SW 1271 (cell line): ENCODE data around the gene MAP2K6.

Source experiments
- DNase-seq, 2 experiments: peaks; one replicate each; lab custom pipeline; 2025; lab: John Stamatoyannopoulos, UW

Gene MAP2K6

DNA sequence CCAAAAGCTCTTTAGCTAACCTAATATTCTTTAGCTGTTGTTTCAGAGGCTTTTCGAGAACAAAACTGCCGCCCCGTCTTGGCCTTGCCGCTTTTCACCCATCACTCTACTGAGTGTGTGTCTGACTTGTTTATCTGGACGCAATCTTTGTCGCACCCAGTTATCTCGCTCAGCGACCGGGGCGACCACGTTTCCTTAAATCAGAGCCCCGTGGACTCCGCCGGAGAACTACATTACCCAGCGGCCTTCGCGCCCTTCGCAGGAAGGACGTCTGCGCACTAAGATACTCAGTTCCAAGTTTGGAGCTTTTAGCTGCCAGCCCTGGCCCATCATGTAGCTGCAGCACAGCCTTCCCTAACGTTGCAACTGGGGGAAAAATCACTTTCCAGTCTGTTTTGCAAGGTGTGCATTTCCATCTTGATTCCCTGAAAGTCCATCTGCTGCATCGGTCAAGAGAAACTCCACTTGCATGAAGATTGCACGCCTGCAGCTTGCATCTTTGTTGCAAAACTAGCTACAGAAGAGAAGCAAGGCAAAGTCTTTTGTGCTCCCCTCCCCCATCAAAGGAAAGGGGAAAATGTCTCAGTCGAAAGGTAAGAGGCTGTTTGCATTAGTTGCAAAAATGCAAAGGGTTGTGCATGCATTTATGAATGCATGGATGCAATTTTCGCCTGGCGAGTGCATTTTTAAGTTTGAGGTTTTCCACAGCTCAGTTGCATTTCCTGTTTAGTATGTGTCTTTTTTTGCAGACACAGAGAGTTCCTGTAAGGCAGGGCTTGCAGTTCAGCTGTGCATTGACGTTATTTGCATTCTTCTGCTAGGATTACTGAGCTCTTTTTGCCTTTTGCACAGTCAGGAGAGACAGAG lies at the start of gene MAP2K6:
TSS of gene MAP2K6 (plus strand) at position 290 of the 867 bp plus-strand sequence. CDS start at position 578, 288 bp downstream.
- peak in 1 of 2 experiments; percentile 13 for DNase-seq

DNA sequence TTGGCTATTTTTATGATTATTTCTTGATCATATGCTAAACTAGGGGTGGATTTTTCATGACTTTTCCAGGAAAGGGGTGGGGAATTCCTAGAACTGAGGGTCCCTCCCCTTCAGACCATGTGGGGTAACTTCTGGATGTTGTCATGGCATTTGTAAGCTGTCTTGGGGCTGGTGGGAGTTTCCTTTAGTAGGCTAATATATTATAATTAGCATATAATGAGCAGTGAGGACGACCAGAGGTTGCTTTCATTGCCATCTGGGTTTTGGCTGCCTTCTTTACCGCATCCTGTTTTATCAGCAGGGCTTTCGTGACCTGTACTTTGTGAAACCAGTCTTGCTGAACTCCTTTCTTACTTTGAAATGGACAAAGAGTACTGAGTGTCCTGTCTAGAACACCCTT lies 47.2 kb upstream of the MAP2K6 start:
- DNase-seq: no peak

DNA sequence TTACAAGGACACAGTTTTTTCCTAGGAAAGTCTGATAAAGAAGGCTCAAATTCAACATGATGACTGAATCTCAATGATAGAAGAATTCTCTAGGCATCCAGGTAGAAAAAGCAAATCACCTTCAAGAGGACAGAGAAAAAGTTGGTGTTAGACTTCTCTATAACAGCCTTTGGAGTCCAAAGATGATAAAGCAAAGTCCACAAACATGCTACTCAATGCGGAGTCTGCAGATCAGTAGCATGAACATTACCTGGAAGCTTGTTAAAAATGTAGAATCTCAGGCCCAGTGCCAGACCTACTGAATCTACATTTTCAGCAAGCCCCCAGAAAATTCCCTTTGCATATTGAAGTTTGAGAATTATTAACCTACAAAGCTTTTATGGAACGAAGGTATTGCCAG lies 41.4 kb upstream of the MAP2K6 start:
- DNase-seq: no peak

DNA sequence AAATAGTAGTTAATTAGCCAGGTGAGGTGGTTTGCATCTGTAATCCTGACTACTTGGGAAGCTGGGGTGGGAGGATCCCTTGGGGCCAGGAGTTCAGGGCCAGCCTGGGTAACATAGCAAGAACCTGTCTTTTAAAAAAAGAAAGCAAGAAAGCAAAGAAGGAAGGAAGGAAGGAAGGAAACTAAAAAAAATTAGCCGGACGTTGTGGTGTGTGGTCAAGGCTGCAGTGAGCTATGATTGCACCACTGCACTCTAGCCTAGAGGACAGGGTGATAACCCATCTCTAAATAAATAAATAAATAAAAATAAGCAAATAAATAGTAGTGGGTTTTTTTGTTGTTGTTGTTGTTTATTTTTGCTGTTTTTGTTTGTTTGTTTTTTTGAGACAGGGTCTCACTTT lies 39.3 kb upstream of the MAP2K6 start:
- DNase-seq: no peak

DNA sequence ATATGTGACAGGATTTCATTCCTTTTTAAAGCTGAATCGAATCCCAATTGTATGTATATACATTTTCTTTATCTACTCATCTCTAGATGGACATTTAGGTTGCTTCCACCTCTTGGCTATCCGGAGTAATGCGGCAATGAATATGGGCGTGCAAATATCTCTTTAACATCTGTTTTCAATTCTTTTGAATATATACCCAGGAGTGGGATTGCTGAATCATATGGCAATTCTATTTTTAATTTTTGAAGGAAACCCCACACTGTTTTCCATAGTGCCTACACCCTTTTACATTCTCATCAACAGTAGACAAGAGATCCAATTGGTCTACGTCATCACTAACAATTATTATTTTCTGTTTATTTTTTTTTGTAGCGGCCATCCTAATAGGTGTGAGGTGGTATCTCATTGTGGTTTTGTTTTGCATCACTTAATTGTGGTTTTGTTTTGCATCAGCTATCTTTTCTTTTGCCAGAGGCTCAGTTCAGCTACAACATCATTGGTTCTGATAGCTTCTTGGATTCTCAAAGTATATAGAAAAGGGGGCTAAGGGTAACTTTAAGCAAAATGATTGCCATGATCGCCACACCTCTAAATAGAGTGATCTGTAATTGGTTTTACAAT lies 25.6 kb upstream of the MAP2K6 start:
- no peak for DNase-seq

DNA sequence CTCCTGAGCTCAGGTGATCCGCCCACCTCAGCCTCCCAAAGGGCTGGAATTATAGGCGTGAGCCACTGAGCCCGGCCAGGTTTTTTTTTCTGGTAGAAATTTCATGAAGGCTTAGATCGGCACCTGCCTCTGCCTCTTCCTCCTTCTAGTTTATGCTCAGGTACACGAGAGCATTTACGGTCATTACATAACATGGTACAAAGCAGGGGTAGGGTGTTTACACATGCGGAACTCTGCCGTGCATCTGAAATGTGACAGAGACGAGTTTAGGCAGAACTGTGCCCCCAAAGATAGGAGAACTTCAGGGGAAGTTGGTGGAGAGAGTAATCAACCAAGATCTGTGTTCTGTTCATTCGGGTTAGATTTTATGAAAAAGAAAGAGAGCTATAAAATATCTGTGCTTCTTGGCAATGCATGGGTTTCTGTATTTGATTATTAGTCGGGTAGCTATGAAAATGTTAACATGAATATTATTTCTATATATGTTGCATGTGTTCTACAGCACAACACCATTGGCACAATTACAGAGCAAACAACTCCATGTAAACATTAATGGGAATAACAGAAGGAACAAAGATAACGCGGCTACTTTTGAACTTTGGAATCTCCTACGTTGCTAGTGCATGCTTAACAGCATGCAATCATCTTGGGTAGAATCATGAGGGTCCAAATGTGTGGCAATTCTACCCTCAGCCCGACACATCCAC lies 23.5 kb upstream of the MAP2K6 start:
- no peak for DNase-seq

DNA sequence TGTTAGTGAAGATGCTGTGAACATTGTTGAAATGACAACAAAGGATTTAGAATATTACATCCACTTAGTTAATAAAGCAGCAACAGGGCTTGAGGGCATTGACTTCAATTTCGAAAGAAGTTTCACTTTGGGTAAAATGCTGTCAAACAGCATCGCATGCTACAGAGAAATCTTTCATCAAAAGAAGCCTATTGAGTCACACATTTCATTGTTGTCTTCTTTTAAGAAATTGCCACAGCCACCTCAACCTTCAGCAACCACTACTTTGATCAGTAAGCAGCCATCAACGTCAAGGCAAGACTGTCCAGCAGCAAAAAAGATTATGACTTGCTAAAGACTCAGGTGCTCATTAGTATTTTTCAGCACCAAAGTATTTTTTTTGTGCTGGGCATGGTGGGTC lies 13.2 kb upstream of the MAP2K6 start:
- no peak for DNase-seq

DNA sequence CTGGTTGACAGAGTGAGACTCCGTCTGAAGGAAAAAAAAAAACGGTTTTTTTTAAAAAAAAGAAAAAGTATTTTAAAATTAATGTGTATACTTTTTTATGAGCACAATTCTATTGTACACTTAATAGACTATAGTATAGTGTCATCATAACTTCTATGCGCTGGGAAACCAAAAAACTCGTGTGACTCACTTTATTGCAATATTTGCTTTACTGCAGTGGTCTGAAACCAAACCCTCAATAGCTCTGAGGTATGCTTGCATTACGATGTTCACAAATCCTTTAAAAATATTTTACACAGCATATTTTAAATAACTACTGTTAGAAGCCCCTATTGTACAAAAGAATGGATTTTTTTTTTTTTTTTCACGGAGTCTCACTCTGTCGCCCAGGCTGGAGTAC lies 12.4 kb upstream of the MAP2K6 start:
- DNase-seq: no peak

DNA sequence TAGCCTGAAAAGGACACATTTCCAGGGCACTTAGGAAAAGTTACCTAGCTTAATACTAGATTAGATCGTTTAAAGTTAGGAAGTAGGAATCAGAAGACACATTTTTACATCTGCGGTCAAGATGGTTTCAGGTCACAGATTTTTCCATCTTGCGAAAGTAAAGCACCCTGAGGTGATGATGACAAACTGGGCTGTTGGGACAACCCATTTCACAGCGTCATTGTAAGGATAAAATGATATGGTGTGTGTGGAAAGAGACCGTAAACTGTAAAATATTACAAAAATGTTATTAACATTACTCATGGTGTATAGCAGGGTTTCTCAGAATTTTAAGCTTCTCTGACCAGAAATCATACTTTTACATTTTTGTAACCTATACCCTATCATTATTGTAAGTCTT lies 10.1 kb upstream of the MAP2K6 start:
- DNase-seq: no peak

DNA sequence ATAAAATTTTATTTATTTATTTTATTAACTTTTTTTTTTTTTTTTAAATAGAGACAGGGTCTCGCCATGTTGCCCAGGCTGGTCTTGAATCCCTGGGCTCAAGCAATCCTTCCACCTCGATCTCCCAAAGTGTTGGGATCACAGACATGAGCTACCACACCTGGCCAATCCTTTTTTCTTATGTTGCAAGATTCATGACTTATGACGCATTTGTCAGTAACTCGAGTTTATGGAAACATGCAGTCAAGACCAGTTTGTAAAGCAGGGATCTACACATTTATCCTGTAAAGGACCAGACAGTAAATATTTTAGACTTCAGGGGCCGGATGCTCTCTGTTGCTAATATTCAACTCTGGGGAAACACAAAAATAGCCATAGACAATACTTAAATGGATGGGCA lies 9.4 kb upstream of the MAP2K6 start:
- no peak for DNase-seq

DNA sequence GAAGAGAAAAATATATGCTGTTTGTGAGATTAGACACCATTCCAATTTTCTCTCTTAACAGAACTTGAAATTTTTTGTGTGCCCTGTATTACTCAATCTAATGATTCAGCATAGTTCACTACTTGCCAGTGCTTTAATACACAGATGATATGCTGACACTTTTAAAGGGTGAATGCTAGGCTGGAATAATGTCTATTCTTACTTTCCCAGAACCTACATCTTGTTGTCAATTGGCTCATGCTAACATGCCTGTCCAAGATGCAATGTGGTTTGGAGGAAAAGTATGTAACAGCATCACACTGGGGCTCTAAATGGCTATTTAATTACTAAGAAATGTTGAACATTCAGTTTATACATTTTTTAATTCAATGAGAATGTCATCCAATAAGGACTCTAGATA lies 7.6 kb upstream of the MAP2K6 start:
- no peak for DNase-seq

DNA sequence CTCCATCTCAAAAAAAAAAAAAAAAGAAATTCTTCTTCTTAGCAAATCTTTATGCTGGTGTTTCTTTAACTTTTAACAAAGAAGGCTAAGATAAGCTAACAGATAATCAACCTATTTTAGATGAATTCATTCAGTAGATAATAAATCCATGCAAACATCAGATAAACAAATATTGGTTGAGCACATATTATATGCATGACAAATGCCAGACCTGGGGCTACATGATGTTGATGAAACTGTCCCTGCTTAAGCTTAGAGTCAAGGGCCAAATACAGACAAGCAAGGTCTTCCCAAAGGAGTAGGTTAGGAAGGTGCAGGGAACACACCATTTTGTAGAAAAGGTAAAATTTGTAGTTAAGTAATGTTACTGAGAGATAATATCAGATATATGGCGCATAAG lies 6.7 kb upstream of the MAP2K6 start:
- no peak for DNase-seq

DNA sequence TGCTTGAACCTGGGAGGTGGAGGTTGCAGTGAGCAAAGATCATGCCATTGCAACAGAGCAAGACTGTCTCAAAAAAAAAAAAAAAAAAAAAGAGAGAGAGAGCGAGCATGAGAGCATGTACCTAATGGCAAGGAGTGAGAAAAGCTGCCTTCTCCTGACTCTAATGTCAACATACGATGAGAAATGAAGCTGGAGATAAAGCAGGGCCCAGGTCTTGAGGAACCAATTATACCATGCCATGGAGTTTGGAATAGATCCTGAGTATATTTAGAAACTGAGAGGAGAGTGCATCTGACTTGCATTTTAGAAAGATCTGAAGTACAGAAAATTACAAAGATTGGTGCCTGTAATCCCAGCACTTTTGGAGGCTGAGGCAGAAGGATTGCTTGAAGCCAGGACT lies 3.8 kb upstream of the MAP2K6 start:
- DNase-seq: no peak

DNA sequence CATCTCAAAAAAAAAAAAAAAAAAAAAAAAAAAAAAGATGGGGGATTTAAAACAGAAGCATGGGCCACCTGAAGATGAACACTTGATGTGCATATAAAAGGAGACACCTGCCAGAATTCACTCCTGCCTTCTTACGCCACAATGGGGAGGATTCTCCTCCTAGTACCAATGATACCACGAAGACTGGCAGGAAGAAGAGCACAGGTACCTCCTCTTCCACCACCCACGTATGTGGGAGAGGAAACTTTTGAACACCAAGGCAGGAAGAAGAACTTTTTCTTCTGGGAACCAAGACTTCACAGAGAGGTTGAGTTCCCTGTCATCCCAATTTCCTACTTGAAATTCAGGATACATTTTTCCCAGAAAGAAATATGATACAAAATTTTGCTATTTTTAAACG lies 2.7 kb upstream of the MAP2K6 start:
- DNase-seq: no peak

DNA sequence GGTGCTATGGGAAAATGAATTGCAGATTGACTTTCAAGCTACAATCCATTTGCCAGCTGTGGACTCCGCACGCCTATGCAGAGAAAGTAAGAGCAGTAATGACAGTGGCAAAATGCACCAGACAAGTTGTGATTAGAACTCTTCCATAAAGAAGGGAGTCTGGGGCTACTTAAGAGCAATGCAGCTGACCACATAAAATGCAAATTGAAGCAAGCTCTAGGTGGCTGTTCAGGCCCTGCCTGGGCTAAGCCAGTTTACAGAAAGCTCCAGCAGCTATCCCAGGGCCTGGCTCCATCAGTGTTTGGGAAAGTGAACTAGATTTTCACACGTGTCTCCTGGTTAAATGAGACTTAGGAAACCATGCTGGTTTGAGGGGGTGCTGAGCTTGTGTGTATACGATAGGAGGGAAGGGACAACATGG lies 2.2 kb upstream of the MAP2K6 start:
- DNase-seq: no peak

DNA sequence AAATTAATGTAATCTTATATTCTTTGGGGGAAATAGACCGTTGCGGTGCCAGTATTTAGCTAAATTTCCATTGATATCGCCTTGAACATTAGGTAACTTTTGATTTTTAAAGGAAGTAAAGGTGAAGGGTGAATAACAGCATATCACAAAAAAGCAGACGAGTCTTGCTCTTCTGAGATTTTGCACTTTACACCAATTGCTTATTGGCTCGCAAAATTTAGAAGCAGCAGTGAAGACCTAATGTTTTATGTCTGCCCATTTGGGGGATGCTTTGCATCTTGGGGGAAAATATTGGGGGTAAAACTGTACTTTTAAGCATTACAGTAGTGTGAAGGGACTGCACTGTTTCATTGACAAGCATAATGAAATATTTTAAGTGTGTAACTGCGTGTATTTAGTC lies 934 bp downstream of the MAP2K6 start:
- DNase-seq: no peak

DNA sequence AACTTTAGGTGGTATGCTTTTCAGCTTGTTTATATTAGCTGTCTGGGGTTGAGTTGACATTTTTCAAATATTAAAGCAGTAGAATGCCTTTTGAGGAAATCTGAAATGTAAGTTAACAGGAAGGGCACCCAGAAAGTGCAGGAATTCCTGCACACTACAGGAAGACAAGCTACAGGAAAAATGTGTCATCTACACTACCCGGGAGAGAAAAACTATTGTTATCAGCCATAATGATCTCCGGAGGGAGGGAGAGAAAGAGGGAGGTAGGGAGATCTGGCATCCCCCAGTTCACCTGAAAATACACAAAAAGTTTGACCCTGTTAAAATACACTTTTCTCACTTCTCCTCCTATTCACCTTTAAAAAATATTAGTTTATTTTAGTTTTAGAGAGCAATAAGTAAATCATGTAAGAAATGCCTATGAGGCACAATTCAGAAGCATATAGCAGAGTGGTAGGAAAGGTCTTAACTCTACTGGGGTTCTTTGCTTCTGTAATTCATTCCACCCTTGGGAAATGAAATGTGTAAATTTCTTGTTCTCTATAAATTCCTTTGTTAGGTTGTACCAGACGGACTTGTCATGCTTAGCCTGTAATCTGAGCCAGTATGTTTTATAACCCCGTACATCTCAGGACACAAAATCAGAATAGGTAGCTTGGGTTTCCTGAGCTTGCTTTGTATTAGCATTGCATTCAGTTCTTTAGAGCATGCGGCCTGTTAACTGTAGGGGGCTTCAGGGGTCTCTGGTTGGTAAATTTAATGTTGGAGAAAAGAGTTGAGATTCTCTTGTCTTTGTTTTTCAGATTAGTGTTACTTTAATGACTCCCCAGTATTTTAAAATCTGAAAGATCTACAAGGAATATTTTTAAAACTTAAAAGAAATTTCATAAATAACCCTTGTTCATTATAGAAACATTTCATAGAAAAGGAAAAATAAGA lies 3.3 kb downstream of the MAP2K6 start:
- DNase-seq: no peak

DNA sequence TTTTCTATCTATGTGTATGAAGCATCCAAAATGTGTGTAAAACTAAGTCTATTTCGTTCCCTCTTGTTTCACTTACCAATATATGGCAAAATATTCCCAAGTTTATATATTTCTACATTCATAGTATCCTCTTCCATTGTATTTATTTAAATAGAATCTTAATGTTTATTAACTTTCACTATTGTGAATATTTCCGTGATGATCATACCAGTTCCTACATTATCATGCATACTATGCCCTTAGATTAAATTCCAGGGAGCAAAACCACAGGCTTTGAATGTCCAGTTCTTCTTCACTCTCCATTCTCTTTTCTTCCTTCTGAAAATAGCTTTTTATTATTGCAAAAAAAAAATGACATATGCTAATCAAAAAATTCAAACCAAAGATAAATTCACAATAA lies 4.0 kb downstream of the MAP2K6 start:
- no peak for DNase-seq

DNA sequence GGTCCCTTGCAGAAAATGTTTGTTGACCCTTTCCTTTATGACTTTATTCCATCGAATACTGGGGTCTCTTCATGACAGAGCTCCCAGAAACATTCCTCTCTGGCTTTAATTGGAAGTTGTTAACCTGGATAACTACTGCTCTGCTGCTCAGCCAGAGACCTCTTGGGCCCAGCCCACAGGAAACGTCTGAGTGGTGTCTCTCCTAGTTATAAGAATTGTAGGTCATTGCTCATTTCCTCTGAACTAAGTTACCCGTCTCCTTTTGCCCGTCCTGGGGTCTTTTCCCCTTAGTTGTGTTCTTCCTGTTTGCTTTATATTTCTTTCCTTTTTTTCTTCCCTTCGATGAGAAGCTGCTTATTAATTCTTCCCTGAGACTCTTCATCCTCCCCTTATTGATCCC lies 9.0 kb downstream of the MAP2K6 start:
- no peak for DNase-seq

DNA sequence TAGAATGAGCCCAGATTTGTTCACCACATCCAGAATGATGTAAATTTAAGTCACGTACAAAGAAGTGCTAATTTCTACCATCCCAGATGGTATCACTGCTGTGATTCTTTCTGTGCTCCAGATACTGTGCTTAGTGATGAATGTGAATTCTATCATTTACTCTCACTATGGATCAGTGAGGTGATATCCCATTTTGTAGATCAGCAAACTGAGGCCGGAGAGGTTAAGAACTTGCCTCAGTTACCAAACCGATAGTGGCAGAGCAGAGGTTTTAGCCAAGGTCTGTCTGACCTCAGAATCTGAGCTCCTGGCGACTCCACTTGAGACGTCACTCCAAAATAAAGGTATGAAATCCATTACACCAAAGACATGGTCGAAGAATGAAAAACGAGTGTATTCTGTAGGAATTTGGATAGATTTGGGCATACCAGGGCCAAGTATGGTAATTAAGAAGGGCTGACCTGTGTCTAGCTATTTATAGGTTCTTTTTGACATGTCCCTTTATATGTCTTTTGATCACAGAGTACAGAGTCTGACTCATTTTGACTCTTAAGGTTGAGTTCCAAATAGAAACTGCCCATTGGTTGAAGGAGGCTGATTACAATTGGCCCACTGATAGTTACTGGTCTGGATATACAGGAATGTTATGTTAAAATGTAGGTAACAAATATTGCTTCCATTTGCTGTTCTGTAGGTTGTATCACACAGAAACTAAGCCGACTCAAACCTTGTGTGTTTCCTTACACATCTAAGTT lies 10.0 kb downstream of the MAP2K6 start:
- DNase-seq: no peak

DNA sequence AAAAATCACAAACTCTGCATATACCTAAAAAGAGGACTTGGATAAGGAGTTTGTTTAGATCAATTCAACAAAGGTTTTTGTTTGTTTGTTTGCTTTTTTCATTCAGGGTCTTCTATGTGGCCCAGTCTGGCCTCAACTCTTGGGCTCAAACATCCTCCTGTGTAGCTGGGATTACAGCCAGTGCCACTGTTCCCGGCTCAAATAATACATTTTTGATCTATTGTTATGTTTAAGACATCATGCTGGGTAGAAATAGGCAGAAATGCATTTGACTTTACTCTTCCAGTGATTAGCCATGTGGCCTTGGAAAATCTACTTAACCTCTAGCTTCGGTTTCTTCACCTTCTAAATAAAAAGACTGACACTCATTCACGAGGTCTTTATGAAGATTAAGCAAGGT lies 11.5 kb downstream of the MAP2K6 start:
- DNase-seq: no peak
